ENCODE results near the gene HSD3B7.

Gene HSD3B7

GRCh38 chr16:30995927-30996323 is 10.9 kb downstream of the HSD3B7 start:
- no peaks in the 10 kb centered on the region for H3K27me3 ChIP-seq (ENCODE audit: control insufficient read depth in 1 of 2, insufficient read depth in 2 of 2, low read length in 2 of 2)
- peak overlapping the region in 1 of 2 donors; percentile 80 for H3K9ac ChIP-seq (ENCODE audit: low read length in 2 of 2)
- H3K27ac ChIP-seq (ENCODE audit: low read length) = no peak overlapping the region
- H3K36me3 ChIP-seq (ENCODE audit: control insufficient read depth in 2 of 2, insufficient read depth in 2 of 2, low read length in 2 of 2) = no peaks in the 10 kb centered on the region
- H3K9me3 ChIP-seq (ENCODE audit: control insufficient read depth in 2 of 2, low read length in 2 of 2) = no peaks in the 10 kb centered on the region
- peak overlapping the region; percentile 81 to 84 for H3K4me3 ChIP-seq (ENCODE audit: low read length in 2 of 2)
- peaks cover 21% of the 10 kb centered on the region for H3K4me1 ChIP-seq (ENCODE audit: control insufficient read depth, insufficient read depth, low read length)

- H3K9ac ChIP-seq (ENCODE audit: low read length in 2 of 2) = peak overlapping the region; percentile 73 to 80
- H3K36me3 ChIP-seq (ENCODE audit: control insufficient read depth in 2 of 2, insufficient read depth in 2 of 2, low read length in 2 of 2) = no peaks in the 10 kb centered on the region
- H3K4me3 ChIP-seq (ENCODE audit: low read length in 2 of 2) = peak overlapping the region; percentile 81 to 84
- H3K4me1 ChIP-seq (ENCODE audit: control insufficient read depth, insufficient read depth, low read length) = peaks cover 21% of the 10 kb centered on the region
- H3K27me3 ChIP-seq (ENCODE audit: control insufficient read depth in 1 of 2, insufficient read depth in 2 of 2, low read length in 2 of 2) = no peaks in the 10 kb centered on the region
- H3K27ac ChIP-seq (ENCODE audit: low read length) = peak overlapping the region; percentile 41
- H3K9me3 ChIP-seq (ENCODE audit: control insufficient read depth in 2 of 2, low read length in 2 of 2) = no peaks in the 10 kb centered on the region
These were observed 11.4 kb downstream of the HSD3B7 start for GRCh38 chr16:30996324-30996984.

GRCh38 chr16:30996985-30997724 is 12.1 kb downstream of the HSD3B7 start:
- peak overlapping the region; percentile 41 for H3K27ac ChIP-seq (ENCODE audit: low read length)
- H3K4me3 ChIP-seq (ENCODE audit: low read length in 2 of 2) = peak overlapping the region; percentile 81 to 84
- no peaks in the 10 kb centered on the region for H3K9me3 ChIP-seq (ENCODE audit: control insufficient read depth in 2 of 2, low read length in 2 of 2)
- no peaks in the 10 kb centered on the region for H3K36me3 ChIP-seq (ENCODE audit: control insufficient read depth in 2 of 2, insufficient read depth in 2 of 2, low read length in 2 of 2)
- H3K4me1 ChIP-seq (ENCODE audit: control insufficient read depth, insufficient read depth, low read length) = peaks cover 21% of the 10 kb centered on the region
- no peaks in the 10 kb centered on the region for H3K27me3 ChIP-seq (ENCODE audit: control insufficient read depth in 1 of 2, insufficient read depth in 2 of 2, low read length in 2 of 2)
- peak overlapping the region; percentile 73 to 80 for H3K9ac ChIP-seq (ENCODE audit: low read length in 2 of 2)

GRCh38 chr16:30997725-30998711 is 13.0 kb downstream of the HSD3B7 start:
- no peaks in the 10 kb centered on the region for H3K36me3 ChIP-seq (ENCODE audit: control insufficient read depth in 2 of 2, insufficient read depth in 2 of 2, low read length in 2 of 2)
- no peaks in the 10 kb centered on the region for H3K9me3 ChIP-seq (ENCODE audit: control insufficient read depth in 2 of 2, low read length in 2 of 2)
- H3K4me1 ChIP-seq (ENCODE audit: control insufficient read depth, insufficient read depth, low read length) = peaks cover 23% of the 10 kb centered on the region
- no peak overlapping the region for H3K27ac ChIP-seq (ENCODE audit: low read length)
- peak overlapping the region; percentile 81 to 84 for H3K4me3 ChIP-seq (ENCODE audit: low read length in 2 of 2)
- H3K9ac ChIP-seq (ENCODE audit: low read length in 2 of 2) = peak overlapping the region; percentile 42 to 60
- no peaks in the 10 kb centered on the region for H3K27me3 ChIP-seq (ENCODE audit: control insufficient read depth in 1 of 2, insufficient read depth in 2 of 2, low read length in 2 of 2)

GRCh38 chr16:30998852-30999761 is 14.1 kb downstream of the HSD3B7 start:
- no peaks in the 10 kb centered on the region for H3K9me3 ChIP-seq (ENCODE audit: control insufficient read depth in 2 of 2, low read length in 2 of 2)
- no peaks in the 10 kb centered on the region for H3K36me3 ChIP-seq (ENCODE audit: control insufficient read depth in 2 of 2, insufficient read depth in 2 of 2, low read length in 2 of 2)
- peaks cover 23% of the 10 kb centered on the region for H3K4me1 ChIP-seq (ENCODE audit: control insufficient read depth, insufficient read depth, low read length)
- H3K9ac ChIP-seq (ENCODE audit: low read length in 2 of 2) = no peak overlapping the region
- H3K27ac ChIP-seq (ENCODE audit: low read length) = no peak overlapping the region
- H3K4me3 ChIP-seq (ENCODE audit: low read length in 2 of 2) = no peak overlapping the region
- no peaks in the 10 kb centered on the region for H3K27me3 ChIP-seq (ENCODE audit: control insufficient read depth in 1 of 2, insufficient read depth in 2 of 2, low read length in 2 of 2)

GRCh38 chr16:31000671-31001382 is 15.8 kb downstream of the HSD3B7 start:
- Histone ChIP-seq H3K27me3 (ENCODE audit: control insufficient read depth in 1 of 2, insufficient read depth in 2 of 2, low read length in 2 of 2) (no peaks in the 10 kb centered on the region), H3K27ac (ENCODE audit: low read length) (no peak overlapping the region), H3K4me3 (ENCODE audit: low read length in 2 of 2) (no peak overlapping the region), H3K9me3 (ENCODE audit: control insufficient read depth in 2 of 2, low read length in 2 of 2) (no peaks in the 10 kb centered on the region), H3K4me1 (ENCODE audit: control insufficient read depth, insufficient read depth, low read length) (peaks cover 23% of the 10 kb centered on the region), H3K36me3 (ENCODE audit: control insufficient read depth in 2 of 2, insufficient read depth in 2 of 2, low read length in 2 of 2) (no peaks in the 10 kb centered on the region), H3K9ac (ENCODE audit: low read length in 2 of 2) (no peak overlapping the region)

- H3K4me1 ChIP-seq (ENCODE audit: control insufficient read depth, insufficient read depth, low read length) = peaks cover 17% of the 10 kb centered on the region
These were observed 16.7 kb downstream of the HSD3B7 start for GRCh38 chr16:31001507-31002249.

GRCh38 chr16:31002250-31002700 is 17.3 kb downstream of the HSD3B7 start:
- H3K27ac ChIP-seq (ENCODE audit: low read length) = no peak overlapping the region
- no peaks in the 10 kb centered on the region for H3K9me3 ChIP-seq (ENCODE audit: control insufficient read depth in 2 of 2, low read length in 2 of 2)
- peaks cover 13% of the 10 kb centered on the region for H3K4me1 ChIP-seq (ENCODE audit: control insufficient read depth, insufficient read depth, low read length)
- H3K4me3 ChIP-seq (ENCODE audit: low read length in 2 of 2) = no peak overlapping the region
- no peaks in the 10 kb centered on the region for H3K36me3 ChIP-seq (ENCODE audit: control insufficient read depth in 2 of 2, insufficient read depth in 2 of 2, low read length in 2 of 2)
- no peak overlapping the region for H3K9ac ChIP-seq (ENCODE audit: low read length in 2 of 2)
- peaks cover 2 to 4% of the 10 kb centered on the region in 2 donors for H3K27me3 ChIP-seq (ENCODE audit: control insufficient read depth in 1 of 2, insufficient read depth in 2 of 2, low read length in 2 of 2)

More at GRCh38 chr16:31001507-31002249, 16.7 kb downstream of the HSD3B7 start:
- H3K4me3 ChIP-seq (ENCODE audit: low read length in 2 of 2) = no peak overlapping the region
- peaks cover 0 to 2% of the 10 kb centered on the region in 2 donors for H3K27me3 ChIP-seq (ENCODE audit: control insufficient read depth in 1 of 2, insufficient read depth in 2 of 2, low read length in 2 of 2)
- no peaks in the 10 kb centered on the region for H3K36me3 ChIP-seq (ENCODE audit: control insufficient read depth in 2 of 2, insufficient read depth in 2 of 2, low read length in 2 of 2)
- no peaks in the 10 kb centered on the region for H3K9me3 ChIP-seq (ENCODE audit: control insufficient read depth in 2 of 2, low read length in 2 of 2)
- H3K27ac ChIP-seq (ENCODE audit: low read length) = no peak overlapping the region
- H3K9ac ChIP-seq (ENCODE audit: low read length in 2 of 2) = no peak overlapping the region

- Histone ChIP-seq H3K9ac (ENCODE audit: low read length in 2 of 2) (no peak overlapping the region), H3K36me3 (ENCODE audit: control insufficient read depth in 2 of 2, insufficient read depth in 2 of 2, low read length in 2 of 2) (no peaks in the 10 kb centered on the region), H3K27me3 (ENCODE audit: control insufficient read depth in 1 of 2, insufficient read depth in 2 of 2, low read length in 2 of 2) (peaks cover 5 to 6% of the 10 kb centered on the region in 2 donors), H3K4me3 (ENCODE audit: low read length in 2 of 2) (no peak overlapping the region), H3K27ac (ENCODE audit: low read length) (no peak overlapping the region), H3K9me3 (ENCODE audit: control insufficient read depth in 2 of 2, low read length in 2 of 2) (no peaks in the 10 kb centered on the region), H3K4me1 (ENCODE audit: control insufficient read depth, insufficient read depth, low read length) (peaks cover 6% of the 10 kb centered on the region)
These were observed 17.9 kb downstream of the HSD3B7 start for GRCh38 chr16:31002862-31003341.

Data from stomach smooth muscle (tissue), 2 donors.